ENCODE data around the gene UBE2H.

- TF ChIP-seq, protein P1, sequence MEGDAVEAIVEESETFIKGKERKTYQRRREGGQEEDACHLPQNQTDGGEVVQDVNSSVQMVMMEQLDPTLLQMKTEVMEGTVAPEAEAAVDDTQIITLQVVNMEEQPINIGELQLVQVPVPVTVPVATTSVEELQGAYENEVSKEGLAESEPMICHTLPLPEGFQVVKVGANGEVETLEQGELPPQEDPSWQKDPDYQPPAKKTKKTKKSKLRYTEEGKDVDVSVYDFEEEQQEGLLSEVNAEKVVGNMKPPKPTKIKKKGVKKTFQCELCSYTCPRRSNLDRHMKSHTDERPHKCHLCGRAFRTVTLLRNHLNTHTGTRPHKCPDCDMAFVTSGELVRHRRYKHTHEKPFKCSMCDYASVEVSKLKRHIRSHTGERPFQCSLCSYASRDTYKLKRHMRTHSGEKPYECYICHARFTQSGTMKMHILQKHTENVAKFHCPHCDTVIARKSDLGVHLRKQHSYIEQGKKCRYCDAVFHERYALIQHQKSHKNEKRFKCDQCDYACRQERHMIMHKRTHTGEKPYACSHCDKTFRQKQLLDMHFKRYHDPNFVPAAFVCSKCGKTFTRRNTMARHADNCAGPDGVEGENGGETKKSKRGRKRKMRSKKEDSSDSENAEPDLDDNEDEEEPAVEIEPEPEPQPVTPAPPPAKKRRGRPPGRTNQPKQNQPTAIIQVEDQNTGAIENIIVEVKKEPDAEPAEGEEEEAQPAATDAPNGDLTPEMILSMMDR (conservative IDR thresholded peaks at IDR 0.05; ENCODE audit: low read length), result no peak
- no peak for TF ChIP-seq EZH2phosphoT487 (IDR thresholded peaks at IDR 0.05; ENCODE audit: borderline replicate concordance)
These were observed 171.5 kb downstream of the UBE2H start for GRCh38 chr7:129780974-129781927.

Measured in Loucy (cell line).